CD4-positive, alpha-beta T cell treated with Interleukin-12 subunit alpha and Interleukin-12 subunit beta, for 1 hour (primary cell): ENCODE measurements around the gene CYB561A3.

Source experiments
- DNase-seq: peaks from one replicate; pipeline ENCODE4 v3.0.0-alpha.2; 2020

CYB561A3 gene

GRCh38 chr11:61343792-61344745 is 17.6 kb downstream of the CYB561A3 start:
- no peak for DNase-seq

- no peak for DNase-seq
Measured at GRCh38 chr11:61342207-61342803, 19.4 kb downstream of the CYB561A3 start.

GRCh38 chr11:61341706-61342105 is 20.0 kb downstream of the CYB561A3 start:
- no peak for DNase-seq

- DNase-seq, result no peak
Measured at GRCh38 chr11:61340979-61341378, 20.7 kb downstream of the CYB561A3 start.

GRCh38 chr11:61339490-61339878 is 22.2 kb downstream of the CYB561A3 start:
- DNase-seq, result no peak

- no peak for DNase-seq
Measured at GRCh38 chr11:61338783-61339489, 22.7 kb downstream of the CYB561A3 start.

- no peak for DNase-seq
Measured at GRCh38 chr11:61337706-61338470, 23.8 kb downstream of the CYB561A3 start.

GRCh38 chr11:61336171-61336935 is 25.3 kb downstream of the CYB561A3 start:
- peak; percentile 86 for DNase-seq

GRCh38 chr11:61335355-61335710 is 26.3 kb downstream of the CYB561A3 start:
- no peak for DNase-seq

- no peak for DNase-seq
Measured at GRCh38 chr11:61334434-61335354, 27.0 kb downstream of the CYB561A3 start.

- DNase-seq, result no peak
Measured at GRCh38 chr11:61333550-61334433, 27.9 kb downstream of the CYB561A3 start.

GRCh38 chr11:61332797-61333549 is 28.7 kb downstream of the CYB561A3 start, which contains the start of the genes DDB1 and TKFC:
DDB1 (minus strand) TSS chr11:61333105; CDS start chr11:61332968, 137 bp downstream.
TKFC (plus strand) TSS chr11:61333228; CDS start chr11:61334729, 1,501 bp downstream.
- DNase-seq, result peak; percentile 97

- no peak for DNase-seq
Measured at GRCh38 chr11:61332281-61332796, 29.3 kb downstream of the CYB561A3 start.

- DNase-seq, result no peak
Measured at GRCh38 chr11:61331651-61332050, 30.0 kb downstream of the CYB561A3 start.

GRCh38 chr11:61329871-61330270 is 31.8 kb downstream of the CYB561A3 start:
- DNase-seq, result no peak

- DNase-seq, result no peak
Measured at GRCh38 chr11:61328351-61328750, 33.3 kb downstream of the CYB561A3 start.

GRCh38 chr11:61327669-61328071 is 34.0 kb downstream of the CYB561A3 start:
- DNase-seq, result no peak

GRCh38 chr11:61325649-61326414 is 35.9 kb downstream of the CYB561A3 start:
- no peak for DNase-seq
